GM12878 (cell line): Measurements from ENCODE around the gene EFNB2. TPM values are rescaled to one million over a fixed set of nuclear protein-coding genes. Genes with fewer than 3 reads are reported as not detected.

Source experiments
- ATAC-seq: fragments of 200-7000 bp; cut with Tn5 transposase; 3 replicates; pipeline ENCODE4 v1.9.1; 2020; ENCODE audit warnings: mild to moderate bottlenecking, moderate library complexity
- BruUV-seq: library from RNA; stranded (reverse); fragments of 400-500 nt; replicated peaks from 2 replicates; lab custom pipeline; 2021; lab: Mats Ljungman, UMichigan
- CTCF ChIA-PET: fragments of 300-600 bp; sonication (Branson Sonifier 250); formaldehyde crosslinking; extraction: SDS; loops from one replicate; lab custom pipeline; 2021; ENCODE audit warnings: inconsistent platforms; lab: Yijun Ruan, JAX
- POLR2A ChIA-PET: fragments of 350-600 bp; formaldehyde crosslinking; extraction: SDS; loops from one replicate; lab custom pipeline; 2021; ENCODE audit warnings: inconsistent platforms; lab: Charles Lee
- RAD21 ChIA-PET: fragments of 300-600 bp; sonication (Branson Sonifier 250); formaldehyde crosslinking; loops from one replicate; lab custom pipeline; 2023; ENCODE audit warnings: antibody characterized with exemption; ENCODE audit not compliant: unreplicated experiment; lab: Charles Lee
- SMC1A ChIA-PET: fragments of 300-600 bp; sonication (Branson Sonifier 250); formaldehyde crosslinking; loops from one replicate; lab custom pipeline; 2023; ENCODE audit not compliant: unreplicated experiment, uncharacterized antibody; lab: Charles Lee
- DNase-seq: peaks from one replicate; pipeline ENCODE4 v3.0.0-alpha.2; 2011; ENCODE audit warnings: low read depth, low spot score
- FAIRE-seq: peaks from 3 replicates; lab custom pipeline; 2011; peaks lifted over from hg19 to GRCh38; lab: Jason Lieb, UNC
- H2AFZ ChIP-seq: 2 replicates; pipeline ENCODE4 v1.6.0; 2011; ENCODE audit warnings: low read depth, low read length, control low read depth; ENCODE audit not compliant: control insufficient read depth
- H3K27ac ChIP-seq: 2 replicates; pipeline ENCODE4 v1.5.1; 2011; ENCODE audit warnings: control low read depth; ENCODE audit not compliant: control insufficient read depth, insufficient read depth
- H3K27me3 ChIP-seq, 2 experiments: replicated peaks in 1 of 2; 2 replicates each; pipeline versions ENCODE4 v1.6.0 to v1.6.1; 2011; ENCODE audit warnings: low read length in 1 of 2; ENCODE audit not compliant: control insufficient read depth in 2 of 2, insufficient read depth in 2 of 2
- H3K36me3 ChIP-seq, 2 experiments: 2 replicates each; pipeline ENCODE4 v1.5.1; 2011; ENCODE audit warnings: low read length in 1 of 2; ENCODE audit not compliant: control insufficient read depth in 2 of 2, insufficient read depth in 2 of 2
- H3K4me1 ChIP-seq: 2 replicates; pipeline ENCODE4 v1.6.1; 2011; ENCODE audit warnings: mild to moderate bottlenecking, low read length, moderate library complexity, mixed read lengths; ENCODE audit not compliant: control insufficient read depth, insufficient read depth
- H3K4me2 ChIP-seq: 2 replicates; pipeline ENCODE4 v1.6.0; 2011; ENCODE audit warnings: control low read depth; ENCODE audit not compliant: control insufficient read depth, insufficient read depth
- H3K4me3 ChIP-seq: fragments of 200-600 bp; sonication (generic); 2 replicates; pipeline ENCODE4 v1.5.1; 2016
- H3K79me2 ChIP-seq: 2 replicates; pipeline ENCODE4 v1.6.0; 2011; ENCODE audit warnings: low read length; ENCODE audit not compliant: control insufficient read depth, insufficient read depth
- H3K9ac ChIP-seq: 2 replicates; pipeline ENCODE4 v1.8.0; 2011; ENCODE audit warnings: low read length, control low read depth, mixed read lengths; ENCODE audit not compliant: control insufficient read depth, insufficient read depth
- H3K9me3 ChIP-seq: replicated peaks from 3 replicates; pipeline ENCODE4 v1.5.1; 2011; ENCODE audit warnings: mild to moderate bottlenecking, low read length; ENCODE audit not compliant: control insufficient read depth, insufficient read depth
- H4K20me1 ChIP-seq: 2 replicates; pipeline ENCODE4 v1.6.0; 2011; ENCODE audit not compliant: control insufficient read depth, insufficient read depth
- CHD4 ChIP-seq: fragments of 200-600 bp; sonication (generic); IDR thresholded peaks from 2 replicates; pipeline ENCODE4 v1.6.1; 2016; ENCODE audit warnings: mild to moderate bottlenecking
- ESRRA ChIP-seq: IDR thresholded peaks from 2 replicates; pipeline ENCODE4 v1.6.1; 2012; ENCODE audit warnings: mild to moderate bottlenecking, low read length, improper control_type of control experiment
- EZH2 ChIP-seq: IDR thresholded peaks from 2 replicates; pipeline ENCODE4 v1.6.1; 2012; ENCODE audit warnings: low read depth, mild to moderate bottlenecking, control low read depth, inconsistent platforms, low read length, borderline replicate concordance; ENCODE audit not compliant: control insufficient read depth
- GABPA ChIP-seq: IDR thresholded peaks from 2 replicates; pipeline ENCODE4 v1.6.1; 2014; ENCODE audit warnings: antibody characterized with exemption, low read depth, mild to moderate bottlenecking, inconsistent platforms
- HDAC6 ChIP-seq: fragments of 200-600 bp; sonication (generic); IDR thresholded peaks from one replicate; pipeline ENCODE4 v1.8.0; 2017; ENCODE audit warnings: antibody characterized with exemption; ENCODE audit not compliant: unreplicated experiment
- IKZF2 ChIP-seq, 2 experiments: fragments of 450-650 bp; IDR thresholded peaks; 2 replicates each; pipeline ENCODE4 v1.6.1; 2017; ENCODE audit warnings: mild to moderate bottlenecking in 2 of 2, moderate library complexity in 2 of 2
- MAX ChIP-seq: IDR thresholded peaks from 2 replicates; pipeline ENCODE4 v1.6.1; 2012; ENCODE audit warnings: low read depth, low read length, improper control_type of control experiment
- MEF2A ChIP-seq: IDR thresholded peaks from 2 replicates; pipeline ENCODE4 v1.6.1; 2011; ENCODE audit warnings: low read depth, mild to moderate bottlenecking, low read length, moderate library complexity; ENCODE audit not compliant: insufficient read depth
- NFXL1 ChIP-seq: fragments of 450-650 bp; IDR thresholded peaks from 2 replicates; pipeline ENCODE4 v1.6.1; 2017; ENCODE audit warnings: antibody characterized with exemption, mild to moderate bottlenecking, borderline replicate concordance
- PKNOX1 ChIP-seq: fragments of 450-650 bp; IDR thresholded peaks from 2 replicates; pipeline ENCODE4 v1.6.1; 2016; ENCODE audit warnings: mild to moderate bottlenecking
- SMARCA5 ChIP-seq: fragments of 450-650 bp; IDR thresholded peaks from 2 replicates; pipeline ENCODE4 v1.6.1; 2017; ENCODE audit warnings: mild to moderate bottlenecking
- ZBTB33 ChIP-seq: fragments of 450-650 bp; IDR thresholded peaks from 2 replicates; pipeline ENCODE4 v1.6.1; 2017; ENCODE audit warnings: mild to moderate bottlenecking
- ZSCAN29 ChIP-seq: fragments of 450-650 bp; IDR thresholded peaks from 2 replicates; pipeline ENCODE4 v1.6.1; 2017; ENCODE audit warnings: mild to moderate bottlenecking, moderate library complexity
- whole genome bisulfite sequencing: methylation state at CpG from one replicate; pipeline ENCODE4 v1.1.6; 2016; ENCODE audit warnings: low lambda C conversion rate; ENCODE audit not compliant: insufficient replicate concordance, insufficient coverage; ENCODE audit errors: missing lambda C conversion rate; 5-methylcytosine and 5-hydroxymethylcytosine counted together
- in situ Hi-C: fragments of 300-500 bp; cut with MboI; formaldehyde crosslinking; loops from 9 replicates; pipeline ENCODE4 v1.14.3; 2018; ENCODE audit warnings: mixed read lengths
- intact Hi-C: fragments of 100-400 bp; cut with micrococcal nuclease; formaldehyde crosslinking; loops from one replicate; pipeline ENCODE4 v1.14.2; 2022; ENCODE audit not compliant: unreplicated experiment
- polyA plus RNA-seq, 11 experiments: library from polyadenylated mRNA; depleted of rRNA in 4 of 11; unstranded in 6 of 11; stranded (reverse) in 5 of 11; fragments of >200 nt; fragmentation: Nextera tagmentation in 4 of 11; fragmentation: Illumina TruSeq in 1 of 11; extraction: Ambion mirVana in 4 of 11; extraction: Trizol in 1 of 11; gene quantifications; 1 replicate in 1 of 11; 2 replicates in 10 of 11; pipeline versions ENCODE4 v1.2.1 to v1.2.3, GENCODE V29; 2011 to 2016; ENCODE audit warnings: inconsistent platforms in 2 of 11, missing spikeins in 2 of 11, low read depth in 1 of 11
- total RNA-seq, 4 experiments: library from RNA; depleted of rRNA in 3 of 4; stranded (reverse); fragments of >200 nt in 3 of 4; fragmentation: Illumina TruSeq in 1 of 4; extraction: Trizol in 1 of 4; gene quantifications; 2 replicates each; pipeline versions ENCODE4 v1.2.1 to v1.2.3, GENCODE V29; 2013 to 2021

EFNB2 gene
- total and polyA plus RNA-seq, 10 of the 15 experiments (the other 5 are each of a cell fraction or from before 2014, with no cell fraction given) = 0.12 to 1.5 (median 0.31) TPM; not detected in 1

GRCh38 chr13:106473154-106473553, 62.3 kb downstream of the EFNB2 start:
- RAD21 ChIA-PET = no interaction called here
- Histone ChIP-seq H4K20me1 (no peaks in the 10 kb centered on the region), H3K9me3 (no peaks in the 10 kb centered on the region), H3K79me2 (no peaks in the 10 kb centered on the region), H2AFZ (no peak overlapping the region), H3K9ac (no peak overlapping the region), H3K27me3 (no peaks in the 10 kb centered on the region), H3K36me3 (no peaks in the 10 kb centered on the region), H3K4me3 (no peak overlapping the region), H3K4me2 (no peak overlapping the region), H3K4me1 (no peaks in the 10 kb centered on the region; the same call in 1 of the 2 replicates), H3K27ac (no peak overlapping the region)
- no peak for TF ChIP-seq GABPA
- no peak for TF ChIP-seq MEF2A
- TF ChIP-seq SMARCA5 = no peak
- CTCF ChIA-PET = no interaction called here
- POLR2A ChIA-PET = no interaction called here
- 50% methylated on average over 9 of the region's 9 CpGs for WGBS
- SMC1A ChIA-PET = interaction anchor here (1.0 kb wide), 2 partner anchors 20 to 48 kb away, joined by 3 to 4 read pairs; no protein-coding TSS in a partner anchor
- intact Hi-C loops (no loop called here), in situ Hi-C loops (no loop called here)
- DNase-seq (no peak), FAIRE-seq (no peak), ATAC-seq (peak; percentile 21; the same call in 2 of the 3 replicates)
- no TSS peak for BruUV-seq

- Histone ChIP-seq H3K27ac (no peak overlapping the region), H3K4me3 (no peak overlapping the region), H3K27me3 (no peaks in the 10 kb centered on the region), H3K9ac (no peak overlapping the region), H3K4me2 (peak overlapping the region; percentile 30; the same call in 1 of the 2 replicates), H4K20me1 (no peaks in the 10 kb centered on the region), H2AFZ (no peak overlapping the region), H3K36me3 (no peaks in the 10 kb centered on the region), H3K9me3 (no peaks in the 10 kb centered on the region), H3K79me2 (no peaks in the 10 kb centered on the region), H3K4me1 (no peaks in the 10 kb centered on the region; the same call in 1 of the 2 replicates)
- WGBS = 41% methylated on average over 4 of the region's 4 CpGs
- no peak for FAIRE-seq
- RAD21 ChIA-PET = no interaction called here
- DNase-seq = no peak
- ATAC-seq = peak; percentile 40
- in situ Hi-C loops = no loop called here
- BruUV-seq = no TSS peak
- no peak for TF ChIP-seq ESRRA
- TF ChIP-seq EZH2 = no peak
- TF ChIP-seq NFXL1 = no peak
- no peak for TF ChIP-seq CHD4
- no peak for TF ChIP-seq MAX
- no peak for TF ChIP-seq ZSCAN29
- no peak for TF ChIP-seq IKZF2 (IDR thresholded peaks at IDR 0.05)
- TF ChIP-seq ZBTB33 = no peak
- no peak for TF ChIP-seq PKNOX1
- TF ChIP-seq HDAC6 = no peak
- intact Hi-C loops = no loop called here
- POLR2A ChIA-PET = no interaction called here
- CTCF ChIA-PET = interaction anchor here (0.6 kb wide), 1 partner anchor 43 kb away, joined by 3 read pairs; no protein-coding TSS in a partner anchor
- SMC1A ChIA-PET = interaction anchor here (1.0 kb wide), 2 partner anchors 19 to 47 kb away, joined by 3 to 4 read pairs; no protein-coding TSS in a partner anchor
These were observed 62.8 kb downstream of the EFNB2 start for GRCh38 chr13:106472621-106473020.
